ENCODE measurements around the gene ITK.

ITK gene

DNA sequence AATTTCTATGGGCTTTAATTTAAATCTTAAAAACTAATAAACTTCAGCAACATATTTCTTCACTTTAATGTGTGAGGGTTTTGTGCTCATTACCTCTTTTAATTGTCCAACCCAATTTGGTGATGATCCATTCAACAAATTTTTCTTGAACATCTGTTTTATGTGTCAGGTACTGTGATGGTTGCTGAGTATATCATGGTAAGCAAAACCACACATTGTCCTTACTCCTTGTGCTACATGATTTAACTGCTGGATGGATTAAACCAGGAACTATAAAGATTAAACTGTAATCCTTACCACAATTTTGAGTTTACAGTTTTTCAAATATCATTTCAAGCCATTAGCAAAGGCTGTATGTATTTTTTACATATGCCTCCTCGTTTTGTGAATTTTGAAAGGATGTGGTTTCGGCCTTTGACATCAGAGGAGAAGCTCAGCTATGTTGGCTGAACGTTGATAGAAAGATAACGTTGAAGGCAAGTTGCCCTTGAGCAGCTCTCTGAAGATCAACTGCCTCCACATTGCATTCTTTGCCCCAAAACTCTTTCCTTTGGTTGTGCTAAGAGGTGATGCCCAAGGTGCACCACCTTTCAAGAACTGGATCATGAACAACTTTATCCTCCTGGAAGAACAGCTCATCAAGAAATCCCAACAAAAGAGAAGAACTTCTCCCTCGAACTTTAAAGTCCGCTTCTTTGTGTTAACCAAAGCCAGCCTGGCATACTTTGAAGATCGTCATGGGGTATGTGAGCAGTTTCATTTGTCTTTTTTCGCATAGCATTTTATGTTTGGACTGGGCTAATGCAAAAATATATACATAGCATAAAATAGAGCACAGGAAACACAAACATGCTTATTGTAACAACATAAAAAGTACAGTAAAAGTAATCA, at the start of gene ITK:
Gene ITK (plus strand): TSS at position 467 of the 891 bp plus-strand sequence. CDS start 138 bp downstream, at position 605.
- DNase-seq, result no peak
- intact Hi-C loops (cut with DNase I), result no loop called here

- DNase-seq, result no peak
- intact Hi-C loops (cut with DNase I), result no loop called here
Observed at GRCh38 chr5:157130925-157131324, 49.7 kb upstream of the ITK start.

- DNase-seq, result no peak
- intact Hi-C loops (cut with DNase I), result no loop called here
Observed at GRCh38 chr5:157132281-157132612, 48.4 kb upstream of the ITK start.

GRCh38 chr5:157137691-157138090, 42.9 kb upstream of the ITK start:
- no peak for DNase-seq
- intact Hi-C loops (cut with DNase I), result no loop called here

DNA sequence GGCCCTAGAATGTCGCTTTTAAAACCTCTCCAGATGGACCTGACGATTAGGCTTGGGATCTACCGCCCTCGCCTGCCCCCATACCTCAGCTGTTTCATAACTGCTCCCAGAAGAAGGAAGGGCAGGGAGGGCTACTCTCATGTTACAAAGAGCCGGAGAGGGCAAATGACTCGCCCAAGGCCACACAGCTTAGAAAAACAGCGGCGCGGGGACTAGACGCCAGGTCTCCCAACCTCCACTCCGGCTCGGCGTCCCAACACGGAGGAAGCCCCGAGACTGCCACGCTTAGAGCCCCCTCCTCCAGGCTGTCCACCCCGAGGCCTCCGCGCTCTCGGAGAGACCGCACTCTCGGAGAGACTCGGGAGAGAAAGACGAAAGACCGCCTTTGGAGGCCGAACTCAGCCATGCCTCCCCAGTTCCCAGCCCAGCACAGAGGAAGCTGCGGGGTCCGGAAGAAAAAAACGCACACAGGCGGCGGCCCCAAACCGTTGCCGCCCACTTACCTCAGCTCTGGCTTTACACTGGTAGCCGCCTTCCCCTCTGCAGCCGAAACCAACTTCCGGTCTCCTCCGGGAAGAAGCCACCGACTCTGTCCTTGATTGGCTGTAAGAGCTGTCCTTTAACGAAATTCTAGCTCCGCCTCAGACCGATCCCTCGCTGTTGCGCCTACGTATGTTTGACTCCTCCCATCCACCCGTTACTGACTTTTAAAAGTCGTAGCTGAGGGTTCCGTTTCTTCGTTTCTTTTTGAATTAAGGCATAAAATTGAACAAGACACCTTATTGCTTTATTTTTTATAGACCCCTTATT, 38.1 kb upstream of the ITK start, which contains the start of gene MED7:
Gene MED7 (minus strand): TSS at position 549 of the 810 bp plus-strand sequence. CDS start 3,434 bp downstream, outside the sequence.
- DNase-seq, result peak; percentile 86 to 99 (median 92)
- intact Hi-C loops (cut with DNase I), result loop anchor here (10.0 kb wide), 1 partner anchor 592 kb away; the partner anchor contains the start of gene THG1L

DNA sequence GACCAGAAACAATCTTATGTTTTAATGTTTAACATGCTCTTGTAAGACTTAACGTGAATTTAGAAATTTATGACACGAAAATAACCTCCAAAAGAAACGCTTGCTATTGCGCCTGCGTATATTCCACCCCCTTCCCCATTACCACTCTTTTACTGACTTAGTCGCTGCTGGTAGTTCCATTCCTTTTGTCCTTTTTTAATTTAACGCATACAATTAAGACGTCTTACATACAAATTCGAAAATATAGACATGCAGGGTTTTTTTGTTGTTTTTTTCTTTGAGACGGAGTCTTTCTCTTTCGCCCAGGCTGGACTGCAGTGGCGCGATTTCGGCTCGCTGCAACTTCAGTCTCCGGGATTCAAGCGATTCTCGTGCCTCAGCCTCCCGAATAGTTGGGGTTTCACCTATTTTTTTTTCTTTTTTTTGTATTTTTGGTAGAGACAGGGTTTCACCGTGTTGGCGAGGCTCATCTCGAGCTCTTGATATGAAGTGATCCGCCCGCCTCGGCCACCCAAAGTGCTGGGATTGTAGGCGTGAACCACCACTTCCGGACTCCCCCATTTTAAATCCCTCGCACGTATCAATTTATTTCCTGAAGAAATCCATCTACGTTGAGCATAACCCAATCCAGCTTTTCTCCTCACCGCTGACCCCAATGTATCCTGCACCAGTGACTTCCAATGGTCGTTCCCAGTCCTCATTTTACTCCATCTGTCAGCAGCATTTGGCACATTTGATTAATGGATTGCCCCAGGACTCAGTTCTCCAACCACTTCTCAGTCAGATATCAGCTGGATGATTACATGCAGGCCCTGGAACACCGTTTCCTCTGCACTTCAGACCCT, 37.3 kb upstream of the ITK start:
- intact Hi-C loops (cut with DNase I), result loop anchor here (10.0 kb wide), 1 partner anchor 591 kb away; the partner anchor contains the start of gene THG1L
- DNase-seq, result peak in 9 of 10 donors; percentile 11 to 85 (median 36)

GRCh38 chr5:157148734-157149615, 31.7 kb upstream of the ITK start:
- peak in 6 of 10 donors; percentile 36 to 87 (median 66) for DNase-seq
- intact Hi-C loops (cut with DNase I), result loop anchor here (5.0 to 10.0 kb wide), 3 partner anchors 118 to 586 kb away; partner anchors contain the start of genes CYFIP2 and THG1L

DNA sequence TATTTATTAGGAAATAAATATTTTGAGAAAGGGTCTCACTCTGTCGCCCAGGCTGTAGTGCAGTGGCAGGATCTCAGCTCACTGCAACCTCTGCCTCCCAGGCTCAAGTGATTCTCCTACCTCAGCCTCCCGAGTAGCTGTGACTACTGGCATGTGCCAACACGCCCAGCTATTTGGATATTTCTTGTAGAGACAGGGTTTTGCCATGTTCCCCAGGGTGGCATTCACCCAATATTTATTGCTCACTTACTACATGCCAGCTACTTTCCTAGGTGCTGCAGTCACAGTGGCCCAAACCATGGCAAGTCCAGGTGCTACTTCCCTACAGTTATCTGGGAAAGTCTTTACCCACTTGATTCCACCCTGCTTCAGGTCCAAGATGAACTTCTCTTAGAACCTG, 29.6 kb upstream of the ITK start:
- intact Hi-C loops (cut with DNase I), result no loop called here

DNA sequence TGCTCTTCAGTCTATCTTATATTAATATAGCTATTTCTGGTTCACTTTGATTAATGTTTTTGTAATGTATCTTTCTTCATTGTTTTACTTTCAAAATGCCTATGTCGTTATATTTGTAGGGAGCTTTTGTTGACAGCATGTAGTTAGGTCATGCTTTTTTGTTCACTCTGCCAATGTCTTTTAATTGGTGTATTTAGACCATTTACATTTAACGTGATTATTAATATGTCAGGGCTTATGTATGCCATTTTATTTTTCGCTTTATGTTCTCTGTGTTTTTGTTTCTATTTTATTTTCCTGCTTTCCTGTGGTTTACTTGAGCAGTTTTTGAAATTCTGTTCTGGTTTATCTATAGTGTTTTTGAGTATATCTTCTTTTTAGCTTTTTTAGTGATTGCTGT, 25.3 kb upstream of the ITK start:
- intact Hi-C loops (cut with DNase I), result no loop called here
- no peak for DNase-seq

More for the DNA sequence above, 29.6 kb upstream of the ITK start:
- DNase-seq, result no peak

DNA sequence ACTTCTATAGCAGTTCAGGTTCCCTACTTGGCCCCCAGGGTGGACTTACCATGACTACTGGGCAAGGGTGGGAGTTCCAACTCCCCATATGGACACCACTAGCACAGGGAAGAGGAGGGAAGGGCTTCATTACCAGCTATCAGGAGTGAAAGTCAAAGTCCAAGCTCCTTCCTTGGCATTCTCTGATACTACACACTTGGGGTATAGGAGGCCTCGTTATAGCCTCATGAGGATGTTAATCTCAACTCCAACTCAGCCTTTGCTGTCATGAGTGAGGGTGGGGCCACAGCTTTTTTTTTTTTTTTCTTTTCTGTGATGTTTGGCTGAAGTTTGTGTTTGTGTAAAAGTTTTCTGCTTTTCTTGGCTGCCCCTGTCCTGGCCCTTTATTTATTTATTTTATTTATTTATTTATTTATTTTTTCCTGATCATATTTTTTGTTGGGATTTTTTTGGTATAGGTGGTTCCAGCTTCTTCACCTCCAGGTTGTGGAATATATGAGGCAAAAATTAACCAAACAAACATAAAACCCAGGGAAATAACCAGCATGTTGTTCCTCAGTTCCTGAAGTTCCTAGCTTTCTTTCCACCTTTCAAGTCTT, 23.2 kb upstream of the ITK start:
- intact Hi-C loops (cut with DNase I), result no loop called here
- DNase-seq, result no peak

DNA sequence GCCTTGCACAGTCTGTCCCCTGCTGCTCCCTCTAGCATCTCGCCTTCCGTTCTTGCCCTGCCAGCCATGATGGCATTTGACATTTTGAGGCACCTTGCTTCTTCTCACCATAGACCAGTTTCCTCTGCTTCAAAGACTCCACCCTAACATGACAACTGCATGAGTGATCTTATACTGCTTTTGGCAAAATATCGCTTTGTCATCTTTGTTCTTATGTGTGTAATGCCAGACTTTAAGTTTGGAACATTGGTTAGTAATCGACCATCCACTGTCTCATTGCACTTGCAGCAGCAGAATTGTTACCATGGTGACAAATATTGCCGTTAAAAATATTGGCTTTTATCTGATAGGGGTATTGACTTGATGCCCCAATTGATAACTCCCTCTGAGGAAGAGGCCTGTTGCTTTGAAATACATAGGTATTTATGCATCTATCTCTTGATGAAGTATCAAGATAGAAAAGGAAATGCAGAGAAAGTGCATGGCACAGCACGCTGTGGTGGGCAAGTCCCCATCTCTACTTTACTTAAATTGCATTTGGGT, 21.4 kb upstream of the ITK start:
- no peak for DNase-seq
- intact Hi-C loops (cut with DNase I), result no loop called here

- DNase-seq, result no peak
- intact Hi-C loops (cut with DNase I), result no loop called here
Observed at GRCh38 chr5:157160001-157160400, 20.6 kb upstream of the ITK start.

DNA sequence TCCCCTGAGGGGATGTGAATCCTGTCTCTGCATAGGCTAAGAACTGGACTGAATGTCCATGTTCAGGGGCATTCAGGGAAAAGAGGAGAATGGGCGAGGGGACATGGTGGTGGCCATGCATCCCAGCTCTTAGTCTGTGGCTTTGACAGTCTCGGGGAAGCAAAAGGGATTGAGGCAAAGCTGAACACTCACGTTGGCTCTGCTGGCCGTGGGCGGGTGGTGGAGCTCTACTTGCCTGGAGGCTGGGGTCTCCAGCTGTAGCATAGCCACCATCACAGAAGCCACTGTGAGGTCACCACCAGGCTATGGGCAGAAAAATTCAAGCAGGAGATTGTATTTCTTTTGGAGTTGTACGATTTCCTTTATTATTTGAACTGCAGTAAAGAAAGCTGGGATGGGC, 18.6 kb upstream of the ITK start:
- intact Hi-C loops (cut with DNase I), result no loop called here
- peak in 1 of 10 donors; percentile 65 for DNase-seq

DNA sequence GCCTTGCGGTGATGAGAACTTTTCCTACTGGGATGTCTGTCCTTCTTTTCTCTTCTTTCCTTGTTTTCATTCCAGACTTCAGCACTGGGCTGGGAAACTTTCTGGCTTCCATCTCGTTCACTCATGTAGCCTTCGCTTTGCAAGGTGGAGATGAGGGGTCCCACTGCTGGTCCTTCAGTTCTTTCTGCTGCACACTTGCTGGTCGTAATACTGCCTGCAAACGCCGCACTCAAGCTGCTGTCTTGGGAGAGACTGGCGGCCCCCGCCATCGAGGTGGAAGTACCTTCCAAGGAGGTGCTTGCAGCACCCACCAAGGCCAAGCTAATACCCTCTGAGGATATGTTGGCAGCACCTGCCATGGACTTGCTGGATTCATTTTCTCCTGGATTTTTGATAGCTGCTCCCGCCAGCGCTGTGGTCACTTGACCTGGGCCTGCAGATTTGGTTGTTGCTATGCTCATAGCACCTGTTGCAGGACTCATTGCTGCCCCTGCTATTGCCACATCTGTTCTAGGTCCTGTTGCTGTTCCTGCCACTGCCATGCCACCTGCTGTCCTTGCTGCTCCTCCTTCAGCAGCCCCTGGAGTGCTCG, 17.6 kb upstream of the ITK start:
- DNase-seq, result peak in 1 of 10 donors; percentile 65

GRCh38 chr5:157164521-157164920, 16.1 kb upstream of the ITK start:
- intact Hi-C loops (cut with DNase I), result no loop called here
- no peak for DNase-seq

More for the DNA sequence above, 17.6 kb upstream of the ITK start:
- intact Hi-C loops (cut with DNase I), result no loop called here

- DNase-seq, result no peak
- intact Hi-C loops (cut with DNase I), result no loop called here
Observed at GRCh38 chr5:157165261-157165660, 15.4 kb upstream of the ITK start.

GRCh38 chr5:157165668-157166067, 15.0 kb upstream of the ITK start:
- DNase-seq, result no peak
- intact Hi-C loops (cut with DNase I), result no loop called here

Data from posterior cingulate gyrus (tissue), 11 donors.